ENCODE data around the gene GOLGA8S.
"Not testable (repeated sequence)": the region's sequence is repeated elsewhere in the genome, so short reads cannot be mapped to it uniquely, and the experiment has no call there.

- not testable (repeated sequence) for TF ChIP-seq CTCF (optimal IDR thresholded peaks at IDR 0.05 in 1 of 3, IDR thresholded peaks at IDR 0.05 in 1 of 3, conservative IDR thresholded peaks at IDR 0.05 in 1 of 3; ENCODE audit: extremely low read depth in 1 of 3, insufficient read depth in 2 of 3, low read length in 3 of 3); EZH2 (IDR thresholded peaks at IDR 0.05; ENCODE audit: low read length)
Measured at GRCh38 chr15:23374226-23374625, 19.7 kb downstream of the GOLGA8S start.
